ENCODE data around the gene MORN1. TPM values are rescaled to one million over a fixed set of nuclear protein-coding genes. Genes with fewer than 3 reads are reported as not detected.

Gene MORN1
- total and polyA plus RNA-seq, 2 experiments from 2014 or later, result 4.8 to 11.1 TPM

GRCh38 chr1:2376261-2376741 is 15.1 kb downstream of the MORN1 start (continued):
- TF ChIP-seq, protein P1, sequence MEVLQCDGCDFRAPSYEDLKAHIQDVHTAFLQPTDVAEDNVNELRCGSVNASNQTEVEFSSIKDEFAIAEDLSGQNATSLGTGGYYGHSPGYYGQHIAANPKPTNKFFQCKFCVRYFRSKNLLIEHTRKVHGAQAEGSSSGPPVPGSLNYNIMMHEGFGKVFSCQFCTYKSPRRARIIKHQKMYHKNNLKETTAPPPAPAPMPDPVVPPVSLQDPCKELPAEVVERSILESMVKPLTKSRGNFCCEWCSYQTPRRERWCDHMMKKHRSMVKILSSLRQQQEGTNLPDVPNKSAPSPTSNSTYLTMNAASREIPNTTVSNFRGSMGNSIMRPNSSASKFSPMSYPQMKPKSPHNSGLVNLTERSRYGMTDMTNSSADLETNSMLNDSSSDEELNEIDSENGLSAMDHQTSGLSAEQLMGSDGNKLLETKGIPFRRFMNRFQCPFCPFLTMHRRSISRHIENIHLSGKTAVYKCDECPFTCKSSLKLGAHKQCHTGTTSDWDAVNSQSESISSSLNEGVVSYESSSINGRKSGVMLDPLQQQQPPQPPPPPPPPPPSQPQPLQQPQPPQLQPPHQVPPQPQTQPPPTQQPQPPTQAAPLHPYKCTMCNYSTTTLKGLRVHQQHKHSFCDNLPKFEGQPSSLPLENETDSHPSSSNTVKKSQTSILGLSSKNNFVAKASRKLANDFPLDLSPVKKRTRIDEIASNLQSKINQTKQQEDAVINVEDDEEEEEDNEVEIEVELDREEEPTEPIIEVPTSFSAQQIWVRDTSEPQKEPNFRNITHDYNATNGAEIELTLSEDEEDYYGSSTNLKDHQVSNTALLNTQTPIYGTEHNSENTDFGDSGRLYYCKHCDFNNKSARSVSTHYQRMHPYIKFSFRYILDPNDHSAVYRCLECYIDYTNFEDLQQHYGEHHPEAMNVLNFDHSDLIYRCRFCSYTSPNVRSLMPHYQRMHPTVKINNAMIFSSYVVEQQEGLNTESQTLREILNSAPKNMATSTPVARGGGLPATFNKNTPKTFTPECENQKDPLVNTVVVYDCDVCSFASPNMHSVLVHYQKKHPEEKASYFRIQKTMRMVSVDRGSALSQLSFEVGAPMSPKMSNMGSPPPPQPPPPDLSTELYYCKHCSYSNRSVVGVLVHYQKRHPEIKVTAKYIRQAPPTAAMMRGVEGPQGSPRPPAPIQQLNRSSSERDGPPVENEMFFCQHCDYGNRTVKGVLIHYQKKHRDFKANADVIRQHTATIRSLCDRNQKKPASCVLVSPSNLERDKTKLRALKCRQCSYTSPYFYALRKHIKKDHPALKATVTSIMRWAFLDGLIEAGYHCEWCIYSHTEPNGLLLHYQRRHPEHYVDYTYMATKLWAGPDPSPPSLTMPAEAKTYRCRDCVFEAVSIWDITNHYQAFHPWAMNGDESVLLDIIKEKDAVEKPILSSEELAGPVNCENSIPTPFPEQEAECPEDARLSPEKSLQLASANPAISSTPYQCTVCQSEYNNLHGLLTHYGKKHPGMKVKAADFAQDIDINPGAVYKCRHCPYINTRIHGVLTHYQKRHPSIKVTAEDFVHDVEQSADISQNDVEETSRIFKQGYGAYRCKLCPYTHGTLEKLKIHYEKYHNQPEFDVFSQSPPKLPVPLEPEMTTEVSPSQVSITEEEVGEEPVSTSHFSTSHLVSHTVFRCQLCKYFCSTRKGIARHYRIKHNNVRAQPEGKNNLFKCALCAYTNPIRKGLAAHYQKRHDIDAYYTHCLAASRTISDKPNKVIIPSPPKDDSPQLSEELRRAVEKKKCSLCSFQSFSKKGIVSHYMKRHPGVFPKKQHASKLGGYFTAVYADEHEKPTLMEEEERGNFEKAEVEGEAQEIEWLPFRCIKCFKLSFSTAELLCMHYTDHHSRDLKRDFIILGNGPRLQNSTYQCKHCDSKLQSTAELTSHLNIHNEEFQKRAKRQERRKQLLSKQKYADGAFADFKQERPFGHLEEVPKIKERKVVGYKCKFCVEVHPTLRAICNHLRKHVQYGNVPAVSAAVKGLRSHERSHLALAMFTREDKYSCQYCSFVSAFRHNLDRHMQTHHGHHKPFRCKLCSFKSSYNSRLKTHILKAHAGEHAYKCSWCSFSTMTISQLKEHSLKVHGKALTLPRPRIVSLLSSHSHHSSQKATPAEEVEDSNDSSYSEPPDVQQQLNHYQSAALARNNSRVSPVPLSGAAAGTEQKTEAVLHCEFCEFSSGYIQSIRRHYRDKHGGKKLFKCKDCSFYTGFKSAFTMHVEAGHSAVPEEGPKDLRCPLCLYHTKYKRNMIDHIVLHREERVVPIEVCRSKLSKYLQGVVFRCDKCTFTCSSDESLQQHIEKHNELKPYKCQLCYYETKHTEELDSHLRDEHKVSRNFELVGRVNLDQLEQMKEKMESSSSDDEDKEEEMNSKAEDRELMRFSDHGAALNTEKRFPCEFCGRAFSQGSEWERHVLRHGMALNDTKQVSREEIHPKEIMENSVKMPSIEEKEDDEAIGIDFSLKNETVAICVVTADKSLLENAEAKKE (CRISPR knock-in tag; IDR thresholded peaks at IDR 0.05), result no peak
- TF ChIP-seq EZH2phosphoT487 (IDR thresholded peaks at IDR 0.05; ENCODE audit: unreplicated experiment), result no peak

DNA sequence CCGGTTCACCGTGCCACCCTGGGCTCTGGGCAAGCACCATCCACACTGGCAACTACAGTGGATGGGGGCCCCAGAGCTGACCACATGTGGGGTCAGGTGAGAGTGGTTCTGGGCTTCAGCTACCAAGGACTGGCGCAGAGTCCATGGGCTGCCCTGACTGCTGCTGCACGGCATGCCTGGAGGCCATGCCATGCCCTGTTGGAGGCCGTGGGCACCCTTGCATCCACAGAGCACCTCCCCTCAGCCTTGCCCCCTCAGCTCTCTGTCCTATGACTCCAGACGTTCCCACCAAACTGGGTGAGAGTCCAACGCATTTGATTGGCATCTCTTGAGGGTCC is 15.5 kb downstream of the MORN1 start:
- Histone ChIP-seq H3K79me2 (replicated peaks; ENCODE audit: insufficient read depth) (no peaks in the 10 kb centered on the region), H3K4me1 (ENCODE audit: insufficient read depth) (no peaks in the 10 kb centered on the region), H3K4me2 (no peak overlapping the region), H4K20me1 (replicated peaks; ENCODE audit: insufficient read depth) (no peaks in the 10 kb centered on the region; the same call in 1 of the 2 replicates), H3K9me2 (ENCODE audit: insufficient read depth) (no peaks in the 10 kb centered on the region), H3K27me3 (ENCODE audit: insufficient read depth) (no peaks in the 10 kb centered on the region), H3K27ac (ENCODE audit: low read depth) (no peak overlapping the region), H2AFZ (no peak overlapping the region), H3K36me3 (ENCODE audit: insufficient read depth) (no peaks in the 10 kb centered on the region), H3F3A (replicated peaks; ENCODE audit: low read depth) (no peaks in the 10 kb centered on the region), H3K4me3 (no peak overlapping the region)
- ATAC-seq, result no peak
- TF ChIP-seq POLR2AphosphoS5 (IDR thresholded peaks at IDR 0.05; ENCODE audit: low read depth) (no peak), EZH2phosphoT487 (IDR thresholded peaks at IDR 0.05; ENCODE audit: unreplicated experiment) (no peak), CREB1 (CRISPR knock-in tag; IDR thresholded peaks at IDR 0.05; ENCODE audit: low read depth) (no peak), NANOG (IDR thresholded peaks at IDR 0.05; ENCODE audit: borderline replicate concordance) (no peak), STAT1 (IDR thresholded peaks at IDR 0.05; ENCODE audit: unreplicated experiment) (no peak), REST (IDR thresholded peaks at IDR 0.05; ENCODE audit: unreplicated experiment) (no peak), ZNF331 (CRISPR knock-in tag; IDR thresholded peaks at IDR 0.05; ENCODE audit: low read depth) (no peak), EZH2 (IDR thresholded peaks at IDR 0.05; ENCODE audit: low read depth, unreplicated experiment) (no peak), JUNB (IDR thresholded peaks at IDR 0.05; ENCODE audit: unreplicated experiment) (no peak), ETS1 (IDR thresholded peaks at IDR 0.05) (no peak)
- Mint-ChIP-seq H3K27me3 (ENCODE audit: insufficient read depth, low read depth, poor library complexity) (peaks cover 5% of the 10 kb centered on the region), H3K9me3 (no peaks in the 10 kb centered on the region), H3K4me3 (no peak overlapping the region), H3K27ac (no peak overlapping the region), H3K36me3 (ENCODE audit: low read depth) (peaks cover 4% of the 10 kb centered on the region; the same call in 2 of the 3 replicates), H3K4me1 (no peaks in the 10 kb centered on the region)
- DNase-seq (ENCODE audit: low spot score), result no peak

Data from GM23338 (cell line).